DMS114 treated with DMSO at 0.1 percent for 48 hours (cell line): ENCODE results near the gene TMEM256.

Experiments
- DNase-seq: peaks from one replicate; lab custom pipeline; 2025; ENCODE audit not compliant: unreplicated experiment; lab: John Stamatoyannopoulos, UW

The TMEM256 gene

GRCh38 chr17:7408863-7409262 is 5.0 kb upstream of the TMEM256 start:
- DNase-seq = no peak

GRCh38 chr17:7408252-7408727 is 4.4 kb upstream of the TMEM256 start:
- no peak for DNase-seq

GRCh38 chr17:7407485-7408251 is 3.8 kb upstream of the TMEM256 start, which contains the start of gene NLGN2:
Gene NLGN2, plus strand, starts transcription at chr17:7407845. Its CDS starts 411 bp downstream, at chr17:7408256.
- DNase-seq = no peak

- no peak for DNase-seq
Observed at GRCh38 chr17:7407082-7407481, 3.2 kb upstream of the TMEM256 start.

GRCh38 chr17:7406235-7406825 is 2.4 kb upstream of the TMEM256 start:
- no peak for DNase-seq

- DNase-seq = no peak
Observed at GRCh38 chr17:7405350-7406234, 1.7 kb upstream of the TMEM256 start.

- DNase-seq = no peak
Observed at GRCh38 chr17:7404737-7405349, 946 bp upstream of the TMEM256 start.

GRCh38 chr17:7403727-7403976 is 245 bp downstream of the TMEM256 start:
- DNase-seq = no peak

- no peak for DNase-seq
Observed at GRCh38 chr17:7403043-7403726, 712 bp downstream of the TMEM256 start.

GRCh38 chr17:7398612-7399011 is 5.3 kb downstream of the TMEM256 start:
- no peak for DNase-seq

GRCh38 chr17:7396147-7396546 is 7.8 kb downstream of the TMEM256 start:
- DNase-seq = no peak

- peak; percentile 69 for DNase-seq
Observed at GRCh38 chr17:7394452-7395191, 9.3 kb downstream of the TMEM256 start, which contains the start of gene PLSCR3. Gene PLSCR3, minus strand, starts transcription at chr17:7394525. Its CDS starts 415 bp downstream, at chr17:7394110.

- DNase-seq = no peak
Observed at GRCh38 chr17:7393613-7394451, 10.1 kb downstream of the TMEM256 start.

- no peak for DNase-seq
Observed at GRCh38 chr17:7392696-7393612, 10.9 kb downstream of the TMEM256 start.

- DNase-seq = no peak
Observed at GRCh38 chr17:7391307-7391706, 12.6 kb downstream of the TMEM256 start.

- DNase-seq = no peak
Observed at GRCh38 chr17:7389924-7390910, 13.7 kb downstream of the TMEM256 start.

GRCh38 chr17:7388856-7389255 is 15.0 kb downstream of the TMEM256 start:
- DNase-seq = no peak
